Measurements from ENCODE around the gene TP53RK. TPM values are rescaled to one million over a fixed set of nuclear protein-coding genes. Genes with fewer than 3 reads are reported as not detected.

The TP53RK gene
- total and polyA plus RNA-seq, 2 of the 13 experiments (the other 11 are each of a cell fraction or from before 2014, with no cell fraction given), result 12.9 to 25.5 TPM

GRCh38 chr20:46701986-46702385, 12.7 kb upstream of the TP53RK start:
- 38% methylated on average over 5 of the region's 5 CpGs for WGBS (ENCODE audit: low lambda C conversion rate)
- no peak for ATAC-seq

GRCh38 chr20:46701556-46701955, 12.3 kb upstream of the TP53RK start:
- Histone ChIP-seq H3K36me3 (replicated peaks in 1 of 2; ENCODE audit: control insufficient read depth in 1 of 2, insufficient read depth in 2 of 2, low read length in 2 of 2) (no peaks in the 10 kb centered on the region), H3K4me1 (ENCODE audit: insufficient read depth, low read length) (peaks cover 60% of the 10 kb centered on the region), H3K4me3 (replicated peaks in 1 of 3; ENCODE audit: insufficient read depth in 1 of 3, low read depth in 2 of 3, low read length in 3 of 3) (no peak overlapping the region), H3K4me2 (ENCODE audit: low read depth, low read length) (no peak overlapping the region), H4K20me1 (ENCODE audit: insufficient read depth, low read length) (no peaks in the 10 kb centered on the region), H3K27ac (ENCODE audit: extremely low read length, insufficient read depth, low read length) (no peak overlapping the region), H3K79me2 (ENCODE audit: insufficient read depth, low read length) (no peaks in the 10 kb centered on the region), H3K9ac (ENCODE audit: insufficient read depth, low read depth, low read length) (no peak overlapping the region), H2AFZ (ENCODE audit: low read length) (no peak overlapping the region), H3K27me3 (ENCODE audit: control insufficient read depth in 1 of 2, insufficient read depth in 2 of 2, low read length in 2 of 2) (no peaks in the 10 kb centered on the region), H3K9me3 (ENCODE audit: low read length) (peaks cover 5% of the 10 kb centered on the region; the same call in 1 of the 2 replicates)
- in situ Hi-C loops (cut with HindIII; ENCODE audit: extremely low pct_ligation_motif_present, low pct_unique_long_range_greater_than_20kb), result no loop called here
- no peak for ATAC-seq
- no TSS peak for BruUV-seq (replicated peaks)
- DNase-seq (ENCODE audit: low spot score), result no peak
- intact Hi-C loops (cut with micrococcal nuclease; ENCODE audit: unreplicated experiment), result no loop called here
- ChIA-PET CTCF (ENCODE audit: low intra/inter-chr PET ratio, low total read pairs) (interaction anchor here (3.7 kb wide), 1 partner anchor 181 kb away, joined by 45 read pairs; no protein-coding TSS in a partner anchor), POLR2A (no interaction called here)
- no peak for FAIRE-seq
- WGBS (ENCODE audit: low lambda C conversion rate), result 9% methylated on average over 4 of the region's 4 CpGs
- TF ChIP-seq PCBP2 (optimal IDR thresholded peaks at IDR 0.05; ENCODE audit: low read depth, low read length, poor library complexity, severe bottlenecking) (no peak), SRF (IDR thresholded peaks at IDR 0.05; ENCODE audit: low read depth, low read length) (no peak), THAP11 (CRISPR knock-in tag; IDR thresholded peaks at IDR 0.05) (no peak), KMT2A (CRISPR knock-in tag; IDR thresholded peaks at IDR 0.05) (no peak), CBX1 (IDR thresholded peaks at IDR 0.05; ENCODE audit: low read depth) (no peak), ZNF124 (CRISPR knock-in tag; IDR thresholded peaks at IDR 0.05) (no peak), ZFP41 (CRISPR knock-in tag; IDR thresholded peaks at IDR 0.05; ENCODE audit: borderline replicate concordance) (no peak), ZNF281 (CRISPR knock-in tag; IDR thresholded peaks at IDR 0.05; ENCODE audit: borderline replicate concordance) (no peak), GMEB2 (CRISPR knock-in tag; IDR thresholded peaks at IDR 0.05; ENCODE audit: low read depth) (no peak)

More at GRCh38 chr20:46701986-46702385, 12.7 kb upstream of the TP53RK start:
- CTCF ChIA-PET (ENCODE audit: low intra/inter-chr PET ratio, low total read pairs), result no interaction called here
- POLR2A ChIA-PET, result interaction anchor here (1.5 kb wide), 1 partner anchor 189 kb away, joined by 5 read pairs; the partner anchor contains the start of gene ZNF334
- DNase-seq (ENCODE audit: low spot score), result no peak
- H2AFZ ChIP-seq (ENCODE audit: low read length), result no peak overlapping the region
- FAIRE-seq, result no peak
- BruUV-seq (replicated peaks), result no TSS peak
- peaks cover 9% of the 10 kb centered on the region; the same call in 1 of the 2 replicates for H3K9me3 ChIP-seq (ENCODE audit: low read length)
- in situ Hi-C loops (cut with HindIII; ENCODE audit: extremely low pct_ligation_motif_present, low pct_unique_long_range_greater_than_20kb), result no loop called here
- TF ChIP-seq, protein P1, sequence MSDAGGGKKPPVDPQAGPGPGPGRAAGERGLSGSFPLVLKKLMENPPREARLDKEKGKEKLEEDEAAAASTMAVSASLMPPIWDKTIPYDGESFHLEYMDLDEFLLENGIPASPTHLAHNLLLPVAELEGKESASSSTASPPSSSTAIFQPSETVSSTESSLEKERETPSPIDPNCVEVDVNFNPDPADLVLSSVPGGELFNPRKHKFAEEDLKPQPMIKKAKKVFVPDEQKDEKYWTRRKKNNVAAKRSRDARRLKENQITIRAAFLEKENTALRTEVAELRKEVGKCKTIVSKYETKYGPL (CRISPR knock-in tag; IDR thresholded peaks at IDR 0.05), result no peak
- no peak for TF ChIP-seq MEIS2 (CRISPR knock-in tag; IDR thresholded peaks at IDR 0.05)
- no peak for TF ChIP-seq ZNF10 (CRISPR knock-in tag; IDR thresholded peaks at IDR 0.05; ENCODE audit: borderline replicate concordance, low read depth)
- no peak for TF ChIP-seq SETDB1 (CRISPR knock-in tag; IDR thresholded peaks at IDR 0.05; ENCODE audit: borderline replicate concordance)
- TF ChIP-seq SATB2 (CRISPR knock-in tag; IDR thresholded peaks at IDR 0.05), result no peak
- no peak for TF ChIP-seq SOX6 (IDR thresholded peaks at IDR 0.05)
- no peak for TF ChIP-seq SOX6 (CRISPR knock-in tag; IDR thresholded peaks at IDR 0.05)
- intact Hi-C loops (cut with micrococcal nuclease; ENCODE audit: unreplicated experiment), result no loop called here
- no peaks in the 10 kb centered on the region for H4K20me1 ChIP-seq (ENCODE audit: insufficient read depth, low read length)
- H3K79me2 ChIP-seq (ENCODE audit: insufficient read depth, low read length), result no peaks in the 10 kb centered on the region
- no peak overlapping the region for H3K4me3 ChIP-seq (replicated peaks in 1 of 3; ENCODE audit: insufficient read depth in 1 of 3, low read depth in 2 of 3, low read length in 3 of 3)
- no peaks in the 10 kb centered on the region for H3K27me3 ChIP-seq (ENCODE audit: control insufficient read depth in 1 of 2, insufficient read depth in 2 of 2, low read length in 2 of 2)
- H3K4me2 ChIP-seq (ENCODE audit: low read depth, low read length), result no peak overlapping the region
- peaks cover 60% of the 10 kb centered on the region for H3K4me1 ChIP-seq (ENCODE audit: insufficient read depth, low read length)
- H3K36me3 ChIP-seq (replicated peaks in 1 of 2; ENCODE audit: control insufficient read depth in 1 of 2, insufficient read depth in 2 of 2, low read length in 2 of 2), result no peaks in the 10 kb centered on the region
- H3K27ac ChIP-seq (ENCODE audit: extremely low read length, insufficient read depth, low read length), result no peak overlapping the region
- H3K9ac ChIP-seq (ENCODE audit: insufficient read depth, low read depth, low read length), result no peak overlapping the region

All from HepG2 (cell line).